ENCODE measurements around the gene ANKS1A. TPM values are rescaled to one million over a fixed set of nuclear protein-coding genes. Genes with fewer than 3 reads are reported as not detected.
A peak's percentile ranks its signal among the peaks of the same experiment; 100 is the strongest.
"Not testable (repeated sequence)": the region's sequence is repeated elsewhere in the genome, so short reads cannot be mapped to it uniquely, and the experiment has no call there.

The ANKS1A gene
- total RNA-seq, 8 experiments from 2014 or later, result 19.7 to 46.3 (median 30.9) TPM

GRCh38 chr6:34891296-34891695, 2.2 kb downstream of the ANKS1A start:
- Histone ChIP-seq H3K27ac (no peak overlapping the region), H3K4me3 (no peak overlapping the region), H3K4me1 (replicated peaks in 1 of 2) (peaks cover 6 to 15% of the 10 kb centered on the region in 2 donors)
- in situ Hi-C loops (cut with MboI; ENCODE audit: low pct_unique_long_range_greater_than_20kb in 2 of 9, low sequenced_read_pairs in 9 of 9, unreplicated experiment in 9 of 9), result loop anchor here in 1 of 9 experiments (25.0 kb wide), 1 partner anchor 246 kb away; the partner anchor contains the start of gene TCP11
- 100% methylated on average over 1 to 2 of the region's 2 CpGs; no CpG with 5 or more reads in 3 of the 10 experiments for WGBS, 10 experiments
- ATAC-seq (replicated peaks in 6 of 8), result no peak

- 40 to 100% (median 75%) methylated on average over 1 of the region's 1 CpG; no CpG with 5 or more reads in 1 of the 10 experiments for WGBS, 10 experiments
- no peak overlapping the region for H3K4me3 ChIP-seq
- ATAC-seq (replicated peaks in 6 of 8), result no peak
- peaks cover 0 to 9% of the 10 kb centered on the region in 2 donors for H3K4me1 ChIP-seq (replicated peaks in 1 of 2)
- in situ Hi-C loops (cut with MboI; ENCODE audit: low pct_unique_long_range_greater_than_20kb in 2 of 9, low sequenced_read_pairs in 9 of 9, unreplicated experiment in 9 of 9), result loop anchor here in 1 of 9 experiments (25.0 kb wide), 1 partner anchor 243 kb away; the partner anchor contains the start of gene TCP11
- no peak overlapping the region for H3K27ac ChIP-seq
These were observed 5.6 kb downstream of the ANKS1A start for GRCh38 chr6:34894693-34895092.

GRCh38 chr6:34897130-34897529, 8.1 kb downstream of the ANKS1A start:
- WGBS, 10 experiments, result 44 to 100% (median 100%) methylated on average over 1 of the region's 1 CpG; no CpG with 5 or more reads in 1 of the 10 experiments
- Histone ChIP-seq H3K4me3 (no peak overlapping the region), H3K27ac (no peak overlapping the region), H3K4me1 (replicated peaks in 1 of 2) (no peaks in the 10 kb centered on the region)
- in situ Hi-C loops (cut with MboI; ENCODE audit: low pct_unique_long_range_greater_than_20kb in 2 of 9, low sequenced_read_pairs in 9 of 9, unreplicated experiment in 9 of 9), result loop anchor here in 1 of 9 experiments (25.0 kb wide), 1 partner anchor 240 kb away; the partner anchor contains the start of gene TCP11
- ATAC-seq (replicated peaks in 6 of 8), result no peak

- ATAC-seq (replicated peaks in 6 of 8), result no peak
- Histone ChIP-seq H3K27ac (no peak overlapping the region), H3K4me1 (replicated peaks in 1 of 2) (no peaks in the 10 kb centered on the region), H3K4me3 (no peak overlapping the region)
- in situ Hi-C loops (cut with MboI; ENCODE audit: low pct_unique_long_range_greater_than_20kb in 2 of 9, low sequenced_read_pairs in 9 of 9, unreplicated experiment in 9 of 9), result loop anchor here in 1 of 9 experiments (25.0 kb wide), 1 partner anchor 240 kb away; the partner anchor contains the start of gene TCP11
- 71 to 100% (median 90%) methylated on average over 1 of the region's 1 CpG; no CpG with 5 or more reads in 4 of the 10 experiments for WGBS, 10 experiments
These were observed 8.7 kb downstream of the ANKS1A start for GRCh38 chr6:34897716-34898115.

DNA sequence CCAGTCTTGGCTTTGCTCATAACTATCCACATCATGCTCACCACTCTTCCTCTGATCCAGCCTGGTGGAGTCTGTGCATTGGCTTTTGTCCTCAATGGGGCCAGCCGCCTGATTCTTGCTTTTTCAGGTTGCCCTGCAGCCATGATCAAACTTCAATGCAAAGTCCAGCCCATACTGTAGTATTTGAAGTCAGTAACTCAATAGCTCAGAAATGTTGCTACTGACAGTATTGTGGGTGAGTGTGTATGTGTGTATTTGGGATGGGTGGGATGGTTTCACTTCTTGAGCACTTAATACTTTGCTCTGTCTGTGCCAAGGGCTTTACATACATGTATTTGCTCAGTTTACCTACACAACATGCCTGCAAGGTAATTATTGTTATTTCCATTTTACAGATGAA, 10.7 kb downstream of the ANKS1A start:
- H3K4me1 ChIP-seq (replicated peaks in 1 of 2); H3K4me3 ChIP-seq; ATAC-seq (replicated peaks in 6 of 8); H3K27ac ChIP-seq: not testable (repeated sequence)
- 100% methylated on average over 1 of the region's 1 CpG; no CpG with 5 or more reads in 7 of the 10 experiments for WGBS, 10 experiments
- in situ Hi-C loops (cut with MboI; ENCODE audit: low pct_unique_long_range_greater_than_20kb in 2 of 9, low sequenced_read_pairs in 9 of 9, unreplicated experiment in 9 of 9), result loop anchor here in 1 of 9 experiments (25.0 kb wide), 1 partner anchor 238 kb away; the partner anchor contains the start of gene TCP11

DNA sequence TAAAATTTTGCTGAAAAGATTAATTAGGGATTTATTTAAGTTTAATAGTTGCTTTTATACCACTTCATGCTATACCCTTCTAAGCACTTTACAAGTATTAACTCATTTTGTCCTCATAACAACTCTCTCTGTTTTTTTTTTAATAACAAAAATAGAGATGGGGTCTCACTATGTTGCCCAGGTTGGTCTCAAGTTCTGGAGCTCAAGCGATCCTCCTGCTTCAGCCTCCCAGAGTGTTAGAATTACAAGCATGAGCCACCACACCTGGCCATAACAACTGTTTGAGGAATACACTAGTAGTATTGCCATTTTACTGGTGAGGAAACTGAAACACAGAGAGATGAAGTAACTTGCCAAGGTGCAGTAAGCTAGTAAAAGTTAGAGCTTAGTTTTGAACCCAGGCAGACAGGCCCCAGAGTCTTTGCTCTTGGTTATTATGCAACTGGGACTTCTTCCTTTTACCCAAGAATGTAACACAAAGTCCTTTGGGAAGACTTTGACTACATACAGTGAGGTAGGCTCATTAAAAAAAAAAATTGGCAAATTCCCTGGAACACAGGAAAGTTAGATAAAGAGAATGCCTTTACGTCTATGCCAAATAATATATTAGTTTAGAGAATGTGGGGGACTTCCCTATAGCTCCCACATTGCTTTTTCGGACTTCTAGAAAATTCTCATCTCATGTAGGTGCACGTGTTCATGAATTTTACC, 11.4 kb downstream of the ANKS1A start:
- in situ Hi-C loops (cut with MboI; ENCODE audit: low pct_unique_long_range_greater_than_20kb in 2 of 9, low sequenced_read_pairs in 9 of 9, unreplicated experiment in 9 of 9), result no loop called here
- no peak for ATAC-seq (replicated peaks in 6 of 8)
- H3K4me3 ChIP-seq, result no peak overlapping the region
- no peaks in the 10 kb centered on the region for H3K4me1 ChIP-seq (replicated peaks in 1 of 2)
- WGBS, 10 experiments, result 79 to 100% (median 100%) methylated on average over 1 to 4 of the region's 4 CpGs
- no peak overlapping the region for H3K27ac ChIP-seq

DNA sequence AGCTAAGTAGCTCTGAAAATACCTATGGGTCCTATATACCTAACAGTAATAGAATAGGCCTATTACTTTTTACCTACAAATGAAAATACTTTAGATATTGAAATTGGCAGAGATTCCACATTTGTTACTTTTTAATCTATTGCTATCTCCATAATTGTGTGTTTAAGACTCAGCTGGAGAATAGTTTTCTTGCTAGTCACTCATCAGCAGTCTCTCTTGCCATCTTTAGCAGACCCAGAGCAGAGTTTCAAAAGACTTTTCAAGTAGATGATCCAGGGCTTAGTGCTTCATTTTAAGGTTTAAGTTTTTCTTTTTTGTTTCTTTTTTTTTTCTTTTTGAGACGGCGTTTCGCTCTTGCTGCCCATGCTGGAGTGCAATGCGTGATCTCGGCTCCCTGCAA, 12.9 kb downstream of the ANKS1A start:
- in situ Hi-C loops (cut with MboI; ENCODE audit: low pct_unique_long_range_greater_than_20kb in 2 of 9, low sequenced_read_pairs in 9 of 9, unreplicated experiment in 9 of 9), result no loop called here
- Histone ChIP-seq H3K4me3 (no peak overlapping the region), H3K27ac (no peak overlapping the region), H3K4me1 (replicated peaks in 1 of 2) (no peaks in the 10 kb centered on the region)
- ATAC-seq (replicated peaks in 6 of 8), result no peak
- 90 to 100% (median 98%) methylated on average over 2 to 5 of the region's 5 CpGs; no CpG with 5 or more reads in 3 of the 10 experiments for WGBS, 10 experiments

- Histone ChIP-seq H3K27ac (no peak overlapping the region), H3K4me3 (no peak overlapping the region), H3K4me1 (replicated peaks in 1 of 2) (peaks cover 0 to 7% of the 10 kb centered on the region in 2 donors)
- 81 to 100% (median 96%) methylated on average over 1 to 4 of the region's 5 CpGs; no CpG with 5 or more reads in 5 of the 10 experiments for WGBS, 10 experiments
- no peak for ATAC-seq (replicated peaks in 6 of 8)
- in situ Hi-C loops (cut with MboI; ENCODE audit: low pct_unique_long_range_greater_than_20kb in 2 of 9, low sequenced_read_pairs in 9 of 9, unreplicated experiment in 9 of 9), result no loop called here
These were observed 16.0 kb downstream of the ANKS1A start for GRCh38 chr6:34904990-34905613.

GRCh38 chr6:34906826-34907225, 17.8 kb downstream of the ANKS1A start:
- 83 to 100% (median 93%) methylated on average over 1 to 2 of the region's 2 CpGs; no CpG with 5 or more reads in 3 of the 10 experiments for WGBS, 10 experiments
- no peak for ATAC-seq (replicated peaks in 6 of 8)
- in situ Hi-C loops (cut with MboI; ENCODE audit: low pct_unique_long_range_greater_than_20kb in 2 of 9, low sequenced_read_pairs in 9 of 9, unreplicated experiment in 9 of 9), result no loop called here
- Histone ChIP-seq H3K4me1 (replicated peaks in 1 of 2) (peaks cover 0 to 7% of the 10 kb centered on the region in 2 donors), H3K4me3 (no peak overlapping the region), H3K27ac (no peak overlapping the region)

- no peak for ATAC-seq (replicated peaks in 6 of 8)
These were observed 19.1 kb downstream of the ANKS1A start for GRCh38 chr6:34908194-34908593.

DNA sequence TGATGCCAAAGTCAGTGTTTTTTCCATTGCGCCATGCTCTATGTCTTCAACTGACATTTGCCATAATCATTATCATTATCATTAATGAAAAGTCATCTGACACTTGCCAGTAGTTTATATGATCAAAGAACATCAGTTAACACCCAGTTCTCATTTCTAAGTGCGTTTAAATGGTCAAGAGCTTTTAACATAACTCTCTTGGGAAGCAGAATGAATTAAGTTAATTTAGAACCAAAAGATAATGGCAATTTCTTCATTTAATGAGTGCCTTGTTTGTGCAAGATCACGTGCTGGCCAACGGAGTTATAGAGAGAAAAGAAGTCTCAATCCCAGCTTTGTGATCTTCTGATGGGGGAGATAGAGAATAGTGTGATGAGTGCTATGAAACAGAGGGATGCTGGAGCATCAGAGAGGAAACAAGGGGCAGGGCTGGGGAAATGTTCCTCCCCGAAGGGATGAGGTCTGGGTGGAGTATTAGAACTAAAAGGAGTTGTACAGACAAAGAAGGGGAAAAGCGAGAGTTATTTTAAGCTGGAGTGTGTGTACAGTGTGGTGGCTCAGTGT, 20.3 kb downstream of the ANKS1A start:
- peak in 1 of 8 experiments; percentile 37 for ATAC-seq (replicated peaks in 6 of 8)
- Histone ChIP-seq H3K4me3 (no peak overlapping the region), H3K27ac (peak overlapping the region in 1 of 2 donors; percentile 5), H3K4me1 (replicated peaks in 1 of 2) (peaks cover 0 to 7% of the 10 kb centered on the region in 2 donors)
- in situ Hi-C loops (cut with MboI; ENCODE audit: low pct_unique_long_range_greater_than_20kb in 2 of 9, low sequenced_read_pairs in 9 of 9, unreplicated experiment in 9 of 9), result no loop called here
- 49 to 100% (median 83%) methylated on average over 2 to 6 of the region's 6 CpGs for WGBS, 10 experiments

More at GRCh38 chr6:34908194-34908593, 19.1 kb downstream of the ANKS1A start:
- peaks cover 0 to 7% of the 10 kb centered on the region in 2 donors for H3K4me1 ChIP-seq (replicated peaks in 1 of 2)
- WGBS, 10 experiments, result 88 to 100% (median 100%) methylated on average over 1 to 3 of the region's 3 CpGs; no CpG with 5 or more reads in 2 of the 10 experiments
- in situ Hi-C loops (cut with MboI; ENCODE audit: low pct_unique_long_range_greater_than_20kb in 2 of 9, low sequenced_read_pairs in 9 of 9, unreplicated experiment in 9 of 9), result no loop called here
- H3K27ac ChIP-seq, result no peak overlapping the region
- H3K4me3 ChIP-seq, result no peak overlapping the region

DNA sequence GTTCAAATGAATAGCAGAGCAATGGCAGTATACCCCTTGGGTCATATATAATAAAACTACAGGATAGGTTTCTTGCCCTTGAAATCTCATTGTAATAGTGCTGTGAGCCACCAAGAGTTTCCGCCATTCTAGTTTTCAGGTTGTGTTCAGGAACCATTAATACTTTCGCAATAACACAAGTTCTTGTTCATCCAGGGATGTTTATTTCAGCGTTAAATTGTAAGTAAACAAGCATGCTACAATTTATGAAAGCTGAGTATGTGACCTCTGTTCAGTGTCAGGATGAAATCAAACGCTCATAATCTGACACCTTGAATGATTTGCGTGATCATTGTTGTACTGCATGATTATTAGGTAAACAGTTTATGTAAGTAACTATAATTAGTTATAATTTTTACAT, 22.8 kb downstream of the ANKS1A start:
- ATAC-seq (replicated peaks in 6 of 8), result no peak
- peaks cover 0 to 7% of the 10 kb centered on the region in 2 donors for H3K4me1 ChIP-seq (replicated peaks in 1 of 2)
- no peak overlapping the region for H3K27ac ChIP-seq
- in situ Hi-C loops (cut with MboI; ENCODE audit: low pct_unique_long_range_greater_than_20kb in 2 of 9, low sequenced_read_pairs in 9 of 9, unreplicated experiment in 9 of 9), result no loop called here
- no peak overlapping the region for H3K4me3 ChIP-seq
- WGBS, 10 experiments, result 91 to 100% (median 100%) methylated on average over 1 to 5 of the region's 5 CpGs; no CpG with 5 or more reads in 2 of the 10 experiments
